Activated naive CD8-positive, alpha-beta T cell treated with anti-CD3 and anti-CD28 coated beads for 36 hours (primary cell): ENCODE data around the gene FXYD1. TPM values are rescaled to one million over a fixed set of nuclear protein-coding genes. Genes with fewer than 3 reads are reported as not detected.

Experiments used
- DNase-seq: peaks from one replicate; pipeline ENCODE4 v3.0.0; 2021
- H3K27ac Mint-ChIP-seq: one replicate; pipeline ENCODE4 v1.8.0; 2022; ENCODE audit warnings: mild to moderate bottlenecking, moderate library complexity, mixed read lengths
- H3K27me3 Mint-ChIP-seq: one replicate; pipeline ENCODE4 v1.8.0; 2022; ENCODE audit warnings: mild to moderate bottlenecking, mixed read lengths
- H3K36me3 Mint-ChIP-seq: one replicate; pipeline ENCODE4 v1.8.0; 2021; ENCODE audit warnings: mild to moderate bottlenecking, mixed read lengths
- H3K4me1 Mint-ChIP-seq: one replicate; pipeline ENCODE4 v1.8.0; 2021; ENCODE audit warnings: mixed read lengths
- H3K4me3 Mint-ChIP-seq: one replicate; pipeline ENCODE4 v1.8.0; 2022; ENCODE audit warnings: mild to moderate bottlenecking, moderate library complexity, mixed read lengths
- H3K9me3 Mint-ChIP-seq: one replicate; pipeline ENCODE4 v1.8.0; 2022; ENCODE audit warnings: mixed read lengths
- total RNA-seq, 2 experiments: library from RNA; stranded (reverse); gene quantifications; one replicate each; pipeline ENCODE4 v1.2.3, GENCODE V29; 2021

The FXYD1 gene
- total RNA-seq, 2 experiments from 2014 or later = 1.1 TPM

DNA sequence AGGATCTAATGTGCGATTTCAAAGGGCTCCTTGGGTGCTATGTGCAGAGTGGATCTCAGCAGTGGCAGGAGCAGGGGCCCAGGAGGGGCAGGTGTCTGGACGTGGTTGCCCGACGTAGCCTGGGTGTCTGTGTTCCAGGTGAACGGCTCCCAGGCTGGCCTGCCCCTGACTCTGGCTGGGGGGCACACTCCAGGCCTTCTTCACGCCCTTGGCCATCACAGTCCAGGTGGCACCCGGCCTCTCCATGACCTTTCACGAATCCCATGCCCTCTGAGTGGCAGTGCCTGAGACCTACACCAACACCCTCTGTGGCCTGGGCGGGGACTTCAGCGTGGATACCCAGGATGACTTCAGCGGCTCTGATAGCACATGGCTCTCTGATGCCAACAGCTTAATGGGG, 34.3 kb upstream of the FXYD1 start:
- H3K9me3 Mint-ChIP-seq = no peaks in the 10 kb centered on the region
- H3K4me1 Mint-ChIP-seq = peaks cover 5% of the 10 kb centered on the region
- peaks cover 2% of the 10 kb centered on the region for H3K36me3 Mint-ChIP-seq
- no peak overlapping the region for H3K27ac Mint-ChIP-seq
- H3K4me3 Mint-ChIP-seq = no peak overlapping the region
- no peaks in the 10 kb centered on the region for H3K27me3 Mint-ChIP-seq
- DNase-seq = no peak

DNA sequence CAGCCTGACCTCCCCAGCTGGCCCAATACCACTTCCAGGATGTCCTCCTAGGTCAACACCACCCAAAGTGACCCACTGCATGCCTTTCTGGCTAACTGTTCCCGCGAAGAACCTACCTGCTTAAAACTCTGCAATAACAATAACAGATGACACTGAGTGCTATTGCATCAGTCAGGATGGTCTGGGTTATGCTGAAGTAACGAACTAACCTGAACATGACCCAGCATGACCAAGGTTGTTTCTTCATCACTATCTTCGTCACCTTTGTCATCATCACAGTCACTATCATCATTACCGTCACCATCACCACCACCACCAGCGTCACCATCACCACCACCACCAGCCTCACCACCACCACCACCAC, 33.6 kb upstream of the FXYD1 start:
- Mint-ChIP-seq H3K4me3 (no peak overlapping the region), H3K27me3 (no peaks in the 10 kb centered on the region), H3K27ac (no peak overlapping the region), H3K4me1 (peaks cover 5% of the 10 kb centered on the region), H3K9me3 (no peaks in the 10 kb centered on the region), H3K36me3 (peaks cover 2% of the 10 kb centered on the region)
- no peak for DNase-seq

DNA sequence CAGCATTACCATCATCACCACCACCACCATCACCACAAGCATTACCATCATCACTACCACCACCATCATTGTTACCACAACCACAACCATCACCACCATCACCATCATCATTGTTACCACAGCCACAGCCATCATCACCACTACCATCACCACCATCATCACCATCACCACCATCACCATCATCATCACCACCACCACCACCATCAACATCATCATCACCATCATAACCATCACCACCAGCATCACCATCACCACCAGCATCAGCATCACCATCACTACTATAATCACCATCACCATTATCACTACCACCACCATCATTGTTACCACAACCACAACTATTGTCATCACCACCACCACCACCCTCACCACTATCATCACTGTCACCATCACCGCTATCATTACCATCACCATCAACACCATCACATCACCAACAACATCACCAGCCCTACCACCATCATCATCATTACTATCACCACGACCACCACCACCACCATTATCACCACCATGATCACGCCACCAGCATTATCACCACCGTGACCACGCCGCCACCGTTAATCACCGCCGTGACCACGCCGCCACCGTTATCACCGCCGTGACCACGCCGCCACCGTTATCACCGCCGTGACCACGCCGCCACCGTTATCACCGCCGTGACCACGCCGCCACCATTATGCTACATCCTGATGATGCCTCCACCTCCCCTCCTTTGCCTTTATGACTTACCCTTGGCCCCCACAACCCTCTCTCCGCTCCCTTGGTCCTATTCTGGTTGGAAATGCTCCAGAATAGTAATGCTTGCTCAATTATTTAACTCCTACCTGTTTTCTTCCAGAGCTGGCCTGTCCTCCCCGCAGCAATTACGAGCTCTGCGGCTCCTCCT, 33.0 kb upstream of the FXYD1 start:
- Mint-ChIP-seq H3K27me3 (no peaks in the 10 kb centered on the region), H3K36me3 (peaks cover 2% of the 10 kb centered on the region), H3K4me1 (peaks cover 5% of the 10 kb centered on the region), H3K9me3 (no peaks in the 10 kb centered on the region), H3K27ac (no peak overlapping the region), H3K4me3 (no peak overlapping the region)
- no peak for DNase-seq

DNA sequence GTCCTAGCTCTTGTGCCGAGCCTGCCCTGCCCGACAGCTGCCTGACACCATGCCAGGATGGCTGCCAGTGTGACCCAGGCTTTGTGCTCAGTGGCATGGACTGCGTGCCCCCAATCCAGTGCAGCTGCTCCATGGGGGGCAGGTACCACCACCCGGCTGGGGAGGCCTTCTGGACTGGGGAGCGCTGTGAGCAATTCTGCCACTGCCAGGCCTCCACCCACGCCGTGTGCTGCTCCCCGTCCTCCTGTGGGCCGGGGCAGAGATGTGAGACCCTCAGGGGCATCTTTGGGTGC, 32.4 kb upstream of the FXYD1 start:
- H3K27ac Mint-ChIP-seq = peak overlapping the region; percentile 43
- no peaks in the 10 kb centered on the region for H3K27me3 Mint-ChIP-seq
- H3K9me3 Mint-ChIP-seq = no peaks in the 10 kb centered on the region
- DNase-seq = no peak
- peaks cover 2% of the 10 kb centered on the region for H3K36me3 Mint-ChIP-seq
- H3K4me1 Mint-ChIP-seq = peaks cover 5% of the 10 kb centered on the region
- H3K4me3 Mint-ChIP-seq = no peak overlapping the region

DNA sequence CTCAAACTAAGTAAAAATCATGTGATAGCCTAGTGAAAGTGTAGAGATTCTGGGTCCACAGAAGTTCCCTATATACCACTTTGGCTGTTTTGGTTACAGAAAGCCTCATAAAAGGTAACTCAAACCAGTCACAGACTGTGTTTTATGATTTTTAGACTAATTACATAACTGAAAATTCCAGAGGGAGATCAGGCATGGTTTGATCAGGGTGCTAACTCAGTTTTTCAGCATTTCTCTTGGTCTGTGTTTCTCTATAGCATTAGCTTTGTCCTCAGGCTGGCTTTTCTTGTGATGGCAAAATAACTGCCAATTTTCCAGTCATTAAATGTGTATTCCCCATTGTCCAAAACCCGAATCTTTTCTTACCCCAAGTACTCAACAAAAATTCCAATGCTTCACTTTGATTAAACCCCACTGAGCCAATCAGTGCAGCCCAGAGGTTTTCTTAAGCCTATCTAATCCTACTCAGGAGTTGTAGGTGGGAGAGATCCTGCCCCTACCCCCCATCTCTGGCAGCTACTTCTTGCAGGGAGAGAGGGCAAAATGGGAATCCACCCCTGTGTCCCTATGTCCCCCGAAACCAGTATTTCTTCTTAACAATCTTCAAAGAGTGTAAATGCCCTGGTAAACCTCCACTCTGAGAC, 31.6 kb upstream of the FXYD1 start:
- DNase-seq = no peak
- H3K9me3 Mint-ChIP-seq = no peaks in the 10 kb centered on the region
- H3K27ac Mint-ChIP-seq = no peak overlapping the region
- H3K4me3 Mint-ChIP-seq = no peak overlapping the region
- peaks cover 2% of the 10 kb centered on the region for H3K36me3 Mint-ChIP-seq
- H3K4me1 Mint-ChIP-seq = peaks cover 5% of the 10 kb centered on the region
- no peaks in the 10 kb centered on the region for H3K27me3 Mint-ChIP-seq

DNA sequence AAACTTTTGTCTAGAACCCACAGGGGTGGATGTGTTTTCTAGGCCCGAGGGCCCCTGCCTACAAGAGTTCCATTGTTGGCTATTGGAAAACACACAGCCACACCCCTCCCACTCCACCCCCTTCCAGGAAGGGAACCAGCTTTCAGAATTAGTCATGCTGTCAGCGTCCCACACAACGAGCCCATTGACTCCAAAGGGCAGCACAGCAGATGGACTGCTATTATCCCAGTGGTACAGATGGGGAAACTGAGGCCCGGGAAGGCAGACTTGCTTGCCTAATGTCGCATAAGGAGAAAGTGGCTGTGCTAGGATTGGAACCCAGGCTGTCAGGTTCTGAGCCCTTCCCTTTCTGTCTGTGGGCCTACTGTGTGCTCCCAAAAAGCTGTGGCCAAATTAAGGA, 31.1 kb upstream of the FXYD1 start:
- DNase-seq = no peak
- H3K9me3 Mint-ChIP-seq = no peaks in the 10 kb centered on the region
- peaks cover 5% of the 10 kb centered on the region for H3K4me1 Mint-ChIP-seq
- H3K36me3 Mint-ChIP-seq = peaks cover 2% of the 10 kb centered on the region
- no peak overlapping the region for H3K4me3 Mint-ChIP-seq
- no peak overlapping the region for H3K27ac Mint-ChIP-seq
- H3K27me3 Mint-ChIP-seq = no peaks in the 10 kb centered on the region

DNA sequence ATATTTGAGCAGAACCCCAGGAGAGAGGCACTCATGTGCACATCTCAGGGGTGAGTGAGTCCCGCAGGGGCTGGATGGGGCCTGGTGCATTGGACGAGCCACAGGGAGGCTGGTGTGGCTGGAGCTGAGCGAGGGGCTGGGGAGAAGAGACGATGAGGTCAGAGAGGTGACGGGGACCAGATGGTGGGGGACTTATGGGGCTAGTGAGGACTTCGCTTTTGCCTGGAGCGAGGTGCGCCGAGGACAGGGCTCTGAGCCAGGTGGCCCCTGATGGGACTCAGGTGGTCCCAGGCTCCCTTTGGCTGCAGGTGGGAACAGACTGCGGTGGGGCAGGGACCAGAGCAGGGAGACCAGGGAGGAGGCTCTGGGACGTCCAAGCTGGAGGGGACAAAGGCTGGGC, 29.9 kb upstream of the FXYD1 start:
- Mint-ChIP-seq H3K27ac (no peak overlapping the region), H3K9me3 (no peaks in the 10 kb centered on the region), H3K27me3 (no peaks in the 10 kb centered on the region), H3K4me1 (peaks cover 5% of the 10 kb centered on the region), H3K36me3 (peaks cover 2% of the 10 kb centered on the region), H3K4me3 (no peak overlapping the region)
- no peak for DNase-seq

DNA sequence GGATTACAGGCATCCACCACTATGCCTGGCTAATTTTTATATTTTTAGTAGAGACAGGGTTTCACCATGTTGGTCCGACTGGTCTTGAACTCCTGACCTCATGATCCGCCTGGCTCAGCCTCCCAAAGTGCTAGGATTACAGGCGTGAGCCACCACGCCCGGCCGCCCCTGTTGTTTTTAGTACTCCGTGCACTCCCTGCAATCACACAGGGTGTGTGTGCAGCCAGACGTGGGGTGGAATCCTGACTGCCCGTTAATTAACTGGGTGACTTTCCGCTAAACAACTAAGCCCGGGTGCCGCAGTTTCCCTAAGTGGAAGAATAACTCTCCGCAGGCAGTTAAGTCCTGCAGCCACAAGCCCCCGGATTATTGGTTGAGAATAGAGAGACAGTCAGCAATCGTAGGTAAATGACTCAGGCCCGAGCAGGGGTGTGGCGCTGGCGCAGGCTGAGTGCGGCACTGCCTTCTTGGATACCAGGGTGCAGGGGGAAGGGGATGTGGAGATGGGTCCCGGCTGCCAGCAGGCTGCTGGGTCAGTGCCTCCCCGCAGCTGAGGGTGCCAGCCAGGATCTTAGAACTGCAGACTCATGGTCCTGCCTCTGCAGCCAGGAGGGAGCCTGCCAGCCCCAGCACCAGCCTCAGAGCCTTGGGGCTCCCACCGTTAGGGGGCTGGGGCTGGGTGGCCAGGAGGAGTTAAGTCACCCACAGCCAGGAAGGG, 29.1 kb upstream of the FXYD1 start:
- Mint-ChIP-seq H3K27me3 (no peaks in the 10 kb centered on the region), H3K4me1 (peaks cover 7% of the 10 kb centered on the region), H3K4me3 (no peak overlapping the region), H3K27ac (no peak overlapping the region), H3K36me3 (peaks cover 2% of the 10 kb centered on the region), H3K9me3 (no peaks in the 10 kb centered on the region)
- DNase-seq = no peak

DNA sequence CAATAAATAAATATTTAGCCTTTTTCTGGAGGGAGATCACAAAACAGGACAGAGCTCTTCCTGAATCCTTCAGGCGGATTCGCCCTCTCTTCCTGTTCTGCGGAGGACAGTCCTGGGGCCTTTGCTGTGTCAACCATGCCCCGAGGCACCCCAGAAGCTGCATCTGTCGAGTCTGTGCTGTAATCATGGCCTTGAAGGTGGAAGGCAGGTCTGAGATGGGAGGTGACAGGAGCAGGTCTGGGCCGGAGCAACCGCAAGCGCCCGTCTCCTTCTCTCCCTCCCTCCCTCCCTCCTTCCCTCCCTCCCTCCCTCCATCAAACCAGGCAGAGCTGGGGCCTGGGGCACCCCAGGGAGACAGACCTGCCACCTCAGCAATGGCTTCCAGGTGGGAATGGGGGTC, 27.6 kb upstream of the FXYD1 start:
- H3K4me1 Mint-ChIP-seq = peaks cover 10% of the 10 kb centered on the region
- no peak overlapping the region for H3K27ac Mint-ChIP-seq
- no peak overlapping the region for H3K4me3 Mint-ChIP-seq
- H3K27me3 Mint-ChIP-seq = no peaks in the 10 kb centered on the region
- peaks cover 1% of the 10 kb centered on the region for H3K36me3 Mint-ChIP-seq
- no peak for DNase-seq
- no peaks in the 10 kb centered on the region for H3K9me3 Mint-ChIP-seq

DNA sequence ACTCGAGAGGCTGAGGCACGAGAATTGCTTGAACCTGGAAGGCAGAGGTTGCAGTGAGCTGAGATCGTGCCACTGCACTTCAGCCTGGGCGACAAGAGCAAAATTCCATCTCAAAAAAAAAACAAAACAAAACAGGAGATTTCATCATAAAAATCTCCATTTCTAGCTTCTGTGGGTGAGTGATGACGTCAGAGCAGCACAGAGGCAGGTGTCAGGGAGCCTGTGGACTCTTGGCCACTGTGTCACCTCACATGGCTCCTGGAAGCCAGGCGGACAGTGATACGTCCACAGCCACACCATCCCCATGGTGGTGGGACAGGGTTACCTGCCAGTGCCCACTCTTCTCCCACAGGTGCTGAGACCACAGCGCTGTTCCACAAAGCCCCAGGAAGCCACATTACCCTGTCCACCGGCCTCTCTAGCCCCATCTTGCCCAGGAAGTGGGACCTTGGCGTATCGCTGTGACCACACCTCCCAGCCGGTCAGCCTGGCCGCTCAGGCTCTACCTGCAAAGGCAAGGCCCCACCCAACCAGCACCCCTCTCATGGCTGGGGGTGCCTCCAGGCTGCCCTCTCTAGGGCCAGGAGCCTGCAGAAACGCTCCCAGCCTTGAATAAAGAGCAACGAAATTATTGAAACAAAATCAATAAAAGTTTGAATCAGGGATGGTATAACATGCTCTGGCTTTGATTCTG, 25.5 kb upstream of the FXYD1 start:
- Mint-ChIP-seq H3K27ac (no peak overlapping the region), H3K27me3 (no peaks in the 10 kb centered on the region), H3K4me3 (no peak overlapping the region), H3K9me3 (no peaks in the 10 kb centered on the region), H3K36me3 (no peaks in the 10 kb centered on the region), H3K4me1 (peaks cover 5% of the 10 kb centered on the region)
- DNase-seq = no peak

DNA sequence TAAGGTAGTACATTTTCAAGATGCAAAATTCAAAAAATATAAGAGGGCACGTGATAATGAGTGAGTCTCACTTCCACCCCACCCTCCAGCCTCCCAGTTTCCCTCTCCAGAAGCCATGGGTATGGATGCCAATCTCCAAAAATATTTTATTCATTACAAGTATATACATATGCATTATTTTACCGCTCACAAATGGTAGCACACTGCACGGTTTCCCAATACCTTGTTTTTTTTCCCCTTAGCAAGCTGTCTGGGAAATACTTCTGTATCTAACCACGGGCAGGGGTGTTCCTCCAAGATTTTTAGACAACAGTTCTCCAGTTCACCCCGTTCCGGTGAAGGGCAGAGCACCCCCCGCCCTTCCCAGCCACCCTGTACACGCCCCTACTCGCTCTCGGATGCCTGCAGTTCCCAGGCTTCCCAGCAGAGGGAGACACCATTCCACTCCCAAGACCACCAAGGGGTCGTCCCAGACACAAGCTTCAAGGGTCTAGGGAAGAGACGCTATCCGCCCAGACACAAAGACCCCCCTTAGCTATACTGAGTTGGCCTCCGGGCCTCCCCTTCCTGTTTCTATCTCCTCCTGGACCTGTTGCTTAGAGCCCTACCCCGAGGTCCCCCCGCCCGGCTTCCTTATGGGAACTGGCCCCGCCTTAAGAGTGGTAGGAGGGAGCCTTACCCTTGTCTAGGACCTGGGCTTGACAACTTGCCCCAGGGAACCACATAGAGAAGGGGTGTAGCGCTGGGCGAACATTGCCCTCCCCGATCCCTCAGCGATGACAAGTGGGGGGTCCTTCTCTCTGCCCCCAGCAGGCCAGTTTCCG, 24.1 kb upstream of the FXYD1 start:
- Mint-ChIP-seq H3K36me3 (no peaks in the 10 kb centered on the region), H3K4me1 (peaks cover 5% of the 10 kb centered on the region), H3K9me3 (no peaks in the 10 kb centered on the region), H3K4me3 (no peak overlapping the region), H3K27me3 (no peaks in the 10 kb centered on the region), H3K27ac (peak overlapping the region; percentile 42)
- DNase-seq = peak; percentile 70

DNA sequence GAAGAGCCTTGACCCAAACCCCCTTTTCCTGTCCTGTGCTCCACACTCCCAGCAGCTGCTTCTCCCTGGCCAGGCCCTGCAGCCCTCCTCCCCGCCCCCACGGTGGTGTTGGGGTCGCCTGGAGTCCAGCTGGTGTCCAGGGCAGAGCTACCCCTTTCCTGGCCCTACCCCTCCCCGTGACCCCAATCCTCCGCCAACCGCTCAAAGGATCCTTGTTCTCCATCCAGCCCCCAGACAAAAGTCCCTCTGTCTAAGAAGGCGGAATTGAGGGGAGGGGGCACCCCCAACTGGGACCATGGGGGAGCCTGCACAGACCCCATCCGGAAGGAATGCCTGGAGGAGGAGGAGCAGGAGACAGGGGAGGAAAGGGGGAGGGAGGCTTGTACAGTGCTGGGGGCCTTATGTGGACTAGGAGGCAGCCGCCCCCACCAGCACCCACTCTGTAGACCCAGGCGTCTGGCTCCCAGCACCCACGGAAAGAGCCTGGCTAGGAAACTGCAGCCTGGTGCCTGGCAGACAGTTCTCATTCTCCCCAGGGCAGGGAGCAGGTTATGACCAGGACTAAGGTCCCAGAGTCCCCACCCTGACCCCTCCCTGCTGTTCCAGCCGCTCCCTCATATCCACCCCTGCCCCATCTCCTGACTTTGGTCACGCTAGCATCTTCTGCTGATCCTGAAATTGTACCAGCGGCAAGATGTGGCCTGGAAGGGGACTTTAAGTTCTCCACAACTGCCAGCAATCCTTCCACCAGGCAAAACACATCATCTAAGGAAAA, 23.3 kb upstream of the FXYD1 start, which contains the start of gene FXYD3:
TSS of gene FXYD3 (plus strand) at position 647 of the 775 bp plus-strand sequence. CDS start 3,554 bp downstream, outside the sequence.
- peaks cover 5% of the 10 kb centered on the region for H3K4me1 Mint-ChIP-seq
- no peaks in the 10 kb centered on the region for H3K27me3 Mint-ChIP-seq
- no peak within 1 kb of the TSS for H3K27ac Mint-ChIP-seq
- H3K36me3 Mint-ChIP-seq = no peaks in the 10 kb centered on the region
- no peak for DNase-seq
- H3K4me3 Mint-ChIP-seq = no peak within 1 kb of the TSS
- no peaks in the 10 kb centered on the region for H3K9me3 Mint-ChIP-seq

DNA sequence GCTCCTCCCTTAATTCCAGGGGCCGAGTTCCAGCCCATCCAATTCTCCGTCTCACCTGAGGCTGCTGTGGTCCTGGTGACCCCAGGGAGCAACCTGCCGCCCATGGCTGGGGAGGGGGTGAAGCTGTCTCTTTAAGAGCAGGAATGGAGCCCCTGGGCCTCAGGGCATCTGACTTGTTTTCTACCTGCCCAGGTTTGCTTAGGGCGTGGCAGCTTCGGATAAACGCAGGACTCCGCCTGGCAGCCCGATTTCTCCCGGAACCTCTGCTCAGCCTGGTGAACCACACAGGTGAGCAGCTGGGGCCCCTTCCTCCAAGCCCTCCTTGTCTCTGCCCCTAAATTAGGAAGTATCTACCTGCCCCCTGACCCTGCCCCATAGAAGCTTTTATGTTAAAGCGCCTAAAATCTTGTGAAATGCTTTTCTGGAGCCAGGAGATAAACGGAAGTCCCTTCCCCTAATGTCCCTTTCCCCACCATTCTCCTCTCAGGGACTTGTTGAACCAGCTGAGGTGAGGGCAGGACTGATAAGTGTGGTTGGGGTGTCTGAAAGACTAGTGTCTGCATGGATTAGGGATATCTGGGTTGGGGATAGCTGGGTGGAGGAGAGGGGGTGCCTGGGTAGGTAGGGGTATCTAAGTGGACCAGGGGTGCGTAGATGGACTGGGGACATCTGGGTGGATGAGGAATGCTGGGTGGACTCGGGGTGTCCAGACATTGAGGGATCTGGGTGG, 22.4 kb upstream of the FXYD1 start:
- Mint-ChIP-seq H3K9me3 (no peaks in the 10 kb centered on the region), H3K27me3 (no peaks in the 10 kb centered on the region), H3K4me1 (peaks cover 5% of the 10 kb centered on the region), H3K36me3 (no peaks in the 10 kb centered on the region), H3K27ac (no peak overlapping the region), H3K4me3 (no peak overlapping the region)
- DNase-seq = no peak
